GM10248 (cell line): ENCODE data around the gene MCUB.
"Not testable (repeated sequence)": the region's sequence is repeated elsewhere in the genome, so short reads cannot be mapped to it uniquely, and the experiment has no call there.

Experiments
- CTCF ChIA-PET: fragments of 300-600 bp; sonication (Branson Sonifier 250); formaldehyde crosslinking; extraction: SDS; loops from one replicate; lab custom pipeline; 2021; ENCODE audit warnings: antibody characterized with exemption; lab: Yijun Ruan, JAX
- POLR2A ChIA-PET: fragments of 350-650 bp; sonication (Branson Sonifier 250); formaldehyde crosslinking; extraction: SDS; loops from one replicate; lab custom pipeline; 2020; ENCODE audit warnings: antibody characterized with exemption; lab: Yijun Ruan, JAX
- DNase-seq: peaks from one replicate; pipeline ENCODE4 v3.0.0; 2012; ENCODE audit errors: extremely low spot score
- CTCF ChIP-seq: IDR thresholded peaks from 2 replicates; pipeline ENCODE4 v1.5.1; 2012; ENCODE audit warnings: mild to moderate bottlenecking, low read depth; ENCODE audit errors: extremely low read depth, missing control alignments, control extremely low read depth

Gene MCUB

DNA sequence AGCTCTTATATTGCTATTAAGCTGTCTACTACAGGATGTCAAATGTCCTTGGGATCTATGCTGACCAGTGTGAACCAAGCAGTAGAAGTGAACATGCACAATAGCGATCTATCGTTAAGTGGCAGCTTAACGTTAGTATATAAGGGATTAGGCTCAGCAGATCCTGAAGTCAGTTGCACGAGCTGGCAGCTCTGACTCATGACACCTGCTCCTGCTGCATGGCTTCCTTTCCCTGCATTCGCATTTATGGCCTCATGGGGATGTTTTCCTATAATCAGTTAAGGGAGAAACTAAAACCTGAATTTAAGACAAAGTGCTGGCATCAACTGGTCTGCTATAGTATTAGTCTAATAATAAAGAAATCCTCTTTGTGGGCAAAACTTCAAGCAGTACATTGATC lies 12.7 kb upstream of the MCUB start:
- ChIA-PET CTCF (interaction anchor here (0.7 to 0.8 kb wide), 2 partner anchors 11 to 61 kb away, joined by 3 read pairs; no protein-coding TSS in a partner anchor), POLR2A (interaction anchor here (0.7 kb wide), 2 partner anchors 84 to 114 kb away, joined by 3 read pairs; partner anchors contain the start of gene SEC24B)
- no peak for TF ChIP-seq CTCF
- no peak for DNase-seq

- ChIA-PET POLR2A (no interaction called here), CTCF (no interaction called here)
- no peak for DNase-seq
- TF ChIP-seq CTCF, result no peak
Measured at GRCh38 chr4:109548655-109549054, 11.4 kb upstream of the MCUB start.

DNA sequence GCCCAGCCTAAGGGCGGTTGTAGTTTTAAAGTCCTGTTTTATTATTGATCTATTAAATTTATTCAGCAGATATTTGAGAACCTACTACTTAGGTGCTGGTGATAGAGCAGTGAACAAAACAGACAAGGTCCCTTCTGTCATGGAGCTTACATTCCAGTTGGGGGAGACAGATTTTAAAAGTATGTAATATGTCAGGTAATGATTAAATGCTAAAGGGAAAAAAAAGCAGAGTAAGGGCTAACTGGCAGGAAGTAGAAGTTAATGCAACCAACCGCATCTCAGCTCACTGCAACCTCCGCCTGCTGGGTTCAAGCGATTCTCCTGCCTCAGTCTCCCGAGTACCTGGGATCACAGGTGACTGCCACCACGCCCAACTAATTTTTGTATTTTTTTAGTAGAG lies 7.8 kb upstream of the MCUB start:
- CTCF ChIA-PET, result interaction anchor here (1.1 kb wide), 1 partner anchor 119 kb away, joined by 3 read pairs; the partner anchor contains the start of gene SEC24B
- TF ChIP-seq CTCF, result no peak
- DNase-seq, result no peak
- POLR2A ChIA-PET, result no interaction called here

GRCh38 chr4:109553130-109553529 lies 6.9 kb upstream of the MCUB start:
- no peak for TF ChIP-seq CTCF
- DNase-seq, result no peak
- ChIA-PET POLR2A (no interaction called here), CTCF (interaction anchor here (1.3 kb wide), 1 partner anchor 19 kb away, joined by 3 read pairs; no protein-coding TSS in a partner anchor)

DNA sequence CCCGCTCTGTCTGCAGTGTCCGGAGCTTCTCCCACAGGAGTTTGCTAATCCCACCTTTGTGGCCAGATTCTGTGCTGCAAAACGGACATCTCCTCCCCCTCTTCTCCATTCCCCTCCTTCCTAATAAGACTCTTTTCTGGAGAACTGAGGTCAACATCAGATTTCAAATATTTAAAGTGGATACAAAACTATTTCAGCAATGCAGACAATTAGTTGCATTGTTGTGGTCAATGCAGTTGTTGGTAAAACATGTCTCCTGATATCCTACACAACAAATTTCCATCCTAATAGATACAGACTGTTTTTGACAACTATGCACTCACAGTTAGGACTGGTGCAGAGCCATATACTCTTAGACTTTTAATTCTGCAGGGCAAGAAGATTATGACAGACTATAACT lies 5.1 kb upstream of the MCUB start:
- TF ChIP-seq CTCF, result no peak
- ChIA-PET CTCF (interaction anchor here (1.2 to 1.4 kb wide), 4 partner anchors 8 to 24 kb away, joined by 3 read pairs; no protein-coding TSS in a partner anchor), POLR2A (no interaction called here)
- DNase-seq, result no peak

- CTCF ChIA-PET, result interaction anchor here (0.6 to 1.6 kb wide), 3 partner anchors 38 to 107 kb away, joined by 3 to 4 read pairs (median 3); no protein-coding TSS in a partner anchor
- POLR2A ChIA-PET, result no interaction called here
- TF ChIP-seq CTCF, result no peak
- DNase-seq, result no peak
Measured at GRCh38 chr4:109557433-109557832, 2.6 kb upstream of the MCUB start.

DNA sequence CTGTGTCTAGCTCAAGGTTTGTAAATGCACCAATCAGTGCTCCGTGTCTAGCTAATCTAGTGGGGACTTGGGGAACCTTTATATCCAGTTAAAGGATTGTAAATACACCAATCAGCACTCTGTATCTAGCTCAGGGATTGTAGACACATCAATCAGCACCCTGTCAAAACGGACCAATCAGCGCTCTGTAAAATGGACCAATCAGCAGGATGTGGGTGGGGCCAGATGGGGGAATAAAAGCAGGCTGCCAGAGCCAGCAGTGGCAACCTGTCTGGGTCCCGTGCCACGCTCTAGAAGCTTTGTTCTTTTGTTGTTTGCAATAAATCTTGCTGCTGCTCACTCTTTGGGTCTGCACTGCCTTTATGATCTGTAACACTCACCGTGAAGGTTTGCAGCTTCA lies 2.0 kb upstream of the MCUB start:
- POLR2A ChIA-PET, DNase-seq: not testable (repeated sequence)
- CTCF ChIA-PET, result interaction anchor here (1.0 to 1.6 kb wide), 3 partner anchors 11 to 67 kb away, joined by 3 to 4 read pairs (median 3); no protein-coding TSS in a partner anchor
